Right lobe of liver (tissue), 6 donors: ENCODE results near the gene RPP14. TPM values are rescaled to one million over a fixed set of nuclear protein-coding genes. Genes with fewer than 3 reads are reported as not detected.
"Not testable (repeated sequence)": the region's sequence is repeated elsewhere in the genome, so short reads cannot be mapped to it uniquely, and the experiment has no call there.

Experiments used
- ATAC-seq, 4 donors: fragments of 200-7000 bp; cut with Tn5 transposase; one replicate each; pipeline ENCODE4 v1.9.1; 2020; ENCODE audit warnings: mild to moderate bottlenecking in 4 of 4, moderate library complexity in 4 of 4
- DNase-seq, 3 donors: peaks; one replicate each; pipeline ENCODE4 v3.0.0-alpha.2; 2020
- H3K27ac ChIP-seq, 3 donors: fragments of 200-600 bp; one replicate each; pipeline ENCODE4 v1.8.0; 2022
- H3K27me3 ChIP-seq, 2 donors: fragments of 200-600 bp; one replicate each; pipeline ENCODE4 v1.8.0; 2022
- H3K36me3 ChIP-seq, 4 donors: fragments of 200-600 bp; sonication (generic) in 1 of 4; one replicate each; pipeline versions ENCODE4 v1.5.1 to v1.8.0; 2017 to 2022; ENCODE audit warnings: control low read depth in 1 of 4
- H3K4me1 ChIP-seq, 4 donors: fragments of 200-600 bp; sonication (generic) in 1 of 4; one replicate each; pipeline versions ENCODE4 v1.5.1 to v1.8.0; 2017 to 2022; ENCODE audit warnings: control low read depth in 1 of 4
- H3K4me3 ChIP-seq, 3 donors: fragments of 200-600 bp; one replicate each; pipeline ENCODE4 v1.8.0; 2022
- H3K9me3 ChIP-seq, 4 donors: fragments of 200-600 bp; sonication (generic) in 1 of 4; one replicate each; pipeline versions ENCODE4 v1.5.1 to v1.8.0; 2017 to 2022; ENCODE audit warnings: control low read depth in 1 of 4
- POLR2A ChIP-seq: fragments of 450-650 bp; IDR thresholded peaks from one replicate; pipeline ENCODE4 v1.6.1; 2017; ENCODE audit warnings: antibody characterized with exemption, mild to moderate bottlenecking
- WGBS: methylation state at CpG from one replicate; pipeline ENCODE4 v1.1.6; 2018; ENCODE audit warnings: low coverage, low lambda C conversion rate; ENCODE audit not compliant: insufficient coverage; ENCODE audit errors: missing lambda C conversion rate; 5-methylcytosine and 5-hydroxymethylcytosine counted together
- intact Hi-C, 2 donors: fragments of 100-400 bp; cut with DNase I; formaldehyde crosslinking; loops; one replicate each; pipeline versions ENCODE4 v1.11.2 to v1.14.1; 2022
- total RNA-seq, 6 experiments: library from RNA; depleted of rRNA in 2 of 6; stranded (reverse); fragments of >200 nt in 2 of 6; fragmentation: NEBNext Ultra II Directional in 3 of 6; extraction: Animal tissue kit (Norgen Biotek cat#: 25700) in 3 of 6; gene quantifications; one replicate each; pipeline versions ENCODE4 v1.1.0 to v1.2.4, GENCODE V29; 2016 to 2023
- TF ChIP-seq, protein P1 (sequence below), 4 donors: fragments of 200-600 bp in 3 of 4; fragments of 450-650 bp in 1 of 4; IDR thresholded peaks; one replicate each; pipeline versions ENCODE4 v1.5.1 to v1.8.0; 2016 to 2022; ENCODE audit warnings: antibody characterized with exemption in 4 of 4, mild to moderate bottlenecking in 2 of 4
- donor health status: DM: no; HTN: yes; CAD: no.
- donor health status: DM: no; HTN: no; CAD: no.
- donor health status: DM: no; HTN: no; CAD: no.
- donor health status: DM: no; HTN: yes; CAD: no.
- donor health status: DM: no; HTN: yes; CAD: no.

RPP14 gene
- total RNA-seq, 6 experiments from 2014 or later = 7.9 to 12.6 (median 10.6) TPM

- no peak for ATAC-seq
- Histone ChIP-seq H3K27me3 (no peaks in the 10 kb centered on the region), H3K9me3 (no peaks in the 10 kb centered on the region), H3K4me1 (peaks cover 0 to 39% (median 7%) of the 10 kb centered on the region in 4 donors), H3K36me3 (peaks cover 0 to 26% (median 2%) of the 10 kb centered on the region in 4 donors), H3K27ac (no peak overlapping the region), H3K4me3 (no peak overlapping the region)
- WGBS = 80% methylated on average over 2 of the region's 2 CpGs
- no peak for DNase-seq
- no peak for TF ChIP-seq POLR2A
- TF ChIP-seq, protein P1, sequence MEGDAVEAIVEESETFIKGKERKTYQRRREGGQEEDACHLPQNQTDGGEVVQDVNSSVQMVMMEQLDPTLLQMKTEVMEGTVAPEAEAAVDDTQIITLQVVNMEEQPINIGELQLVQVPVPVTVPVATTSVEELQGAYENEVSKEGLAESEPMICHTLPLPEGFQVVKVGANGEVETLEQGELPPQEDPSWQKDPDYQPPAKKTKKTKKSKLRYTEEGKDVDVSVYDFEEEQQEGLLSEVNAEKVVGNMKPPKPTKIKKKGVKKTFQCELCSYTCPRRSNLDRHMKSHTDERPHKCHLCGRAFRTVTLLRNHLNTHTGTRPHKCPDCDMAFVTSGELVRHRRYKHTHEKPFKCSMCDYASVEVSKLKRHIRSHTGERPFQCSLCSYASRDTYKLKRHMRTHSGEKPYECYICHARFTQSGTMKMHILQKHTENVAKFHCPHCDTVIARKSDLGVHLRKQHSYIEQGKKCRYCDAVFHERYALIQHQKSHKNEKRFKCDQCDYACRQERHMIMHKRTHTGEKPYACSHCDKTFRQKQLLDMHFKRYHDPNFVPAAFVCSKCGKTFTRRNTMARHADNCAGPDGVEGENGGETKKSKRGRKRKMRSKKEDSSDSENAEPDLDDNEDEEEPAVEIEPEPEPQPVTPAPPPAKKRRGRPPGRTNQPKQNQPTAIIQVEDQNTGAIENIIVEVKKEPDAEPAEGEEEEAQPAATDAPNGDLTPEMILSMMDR (IDR thresholded peaks at IDR 0.05) = no peak
- intact Hi-C loops = no loop called here
Measured at GRCh38 chr3:58270485-58270884, 35.6 kb upstream of the RPP14 start.

DNA sequence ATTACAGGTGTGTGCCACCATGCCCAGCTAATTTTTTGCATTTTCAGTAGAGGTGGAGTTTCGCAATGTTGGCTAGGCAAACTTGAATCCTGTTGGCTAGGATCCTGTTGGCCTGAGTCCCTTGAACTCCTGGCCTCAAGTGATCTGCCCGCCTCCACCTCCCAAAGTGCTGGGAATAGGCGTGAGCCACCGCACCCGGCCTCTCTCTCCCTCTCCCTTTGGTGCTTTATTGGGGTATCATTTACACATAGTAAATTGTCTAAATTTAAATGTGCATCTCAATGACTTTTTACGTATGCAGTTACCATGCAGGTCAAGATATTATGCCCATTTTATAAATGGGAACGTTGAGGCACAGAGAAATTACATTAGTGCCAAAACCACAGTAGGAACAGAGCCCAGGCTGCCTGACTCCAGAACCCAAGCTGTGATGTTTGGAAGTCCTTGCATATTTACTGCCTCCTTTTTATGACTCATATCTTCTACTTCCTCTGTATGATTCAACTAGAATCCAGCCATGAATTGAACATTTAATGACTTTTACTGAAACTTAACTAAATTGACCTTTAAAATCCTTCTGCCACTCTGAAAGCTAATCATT, 34.0 kb upstream of the RPP14 start:
- DNase-seq = peak; percentile 77 to 90 (median 84)
- intact Hi-C loops = no loop called here
- ATAC-seq = peak; percentile 79 to 91 (median 84)

GRCh38 chr3:58272891-58273290, 33.2 kb upstream of the RPP14 start:
- H3K27me3 ChIP-seq = no peaks in the 10 kb centered on the region
- H3K4me1 ChIP-seq = peaks cover 0 to 30% (median 7%) of the 10 kb centered on the region in 4 donors
- no peak for TF ChIP-seq POLR2A
- TF ChIP-seq, protein P1 (IDR thresholded peaks at IDR 0.05) = no peak
- peak overlapping the region; percentile 47 to 68 (median 53) for H3K27ac ChIP-seq
- no peak overlapping the region for H3K4me3 ChIP-seq
- 49% methylated on average over 3 of the region's 3 CpGs for WGBS
- ATAC-seq (peak; percentile 47 to 65 (median 61)), DNase-seq (no peak)
- peaks cover 0 to 17% (median 0%) of the 10 kb centered on the region in 4 donors for H3K36me3 ChIP-seq
- intact Hi-C loops = no loop called here
- H3K9me3 ChIP-seq = no peaks in the 10 kb centered on the region

More for the DNA sequence above, 34.0 kb upstream of the RPP14 start:
- Histone ChIP-seq H3K4me3 (no peak overlapping the region), H3K4me1 (peaks cover 0 to 29% (median 7%) of the 10 kb centered on the region in 4 donors), H3K9me3 (no peaks in the 10 kb centered on the region), H3K27me3 (no peaks in the 10 kb centered on the region), H3K27ac (peak overlapping the region; percentile 47 to 68 (median 53)), H3K36me3 (peaks cover 0 to 26% (median 2%) of the 10 kb centered on the region in 4 donors)
- WGBS = 20% methylated on average over 2 of the region's 7 CpGs
- TF ChIP-seq POLR2A = no peak
- TF ChIP-seq, protein P1 (IDR thresholded peaks at IDR 0.05) = no peak

DNA sequence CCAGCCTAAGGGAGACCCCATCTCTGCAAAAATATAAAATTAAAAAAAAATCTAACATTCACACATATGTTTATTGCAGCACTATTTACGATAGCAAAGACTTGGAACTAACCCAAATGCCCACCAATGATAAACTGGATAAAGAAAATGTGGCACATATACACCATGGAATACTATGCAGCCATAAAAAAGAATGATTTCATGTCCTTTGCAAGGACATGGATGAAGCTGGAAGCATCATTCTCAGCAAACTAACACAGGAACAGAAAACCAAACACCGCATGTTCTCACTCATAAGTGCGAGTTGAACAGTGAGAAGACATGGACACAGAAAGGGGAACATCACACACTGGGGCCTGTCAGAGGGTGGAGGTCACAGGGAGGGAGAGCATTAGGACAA, 32.7 kb upstream of the RPP14 start:
- H3K36me3 ChIP-seq = peaks cover 0 to 13% (median 0%) of the 10 kb centered on the region in 4 donors
- peak in 1 of 4 donors; percentile 9 for ATAC-seq
- H3K4me1 ChIP-seq = peaks cover 0 to 35% (median 7%) of the 10 kb centered on the region in 4 donors
- intact Hi-C loops, H3K27me3 ChIP-seq, DNase-seq, H3K4me3 ChIP-seq, H3K9me3 ChIP-seq: not testable (repeated sequence)
- H3K27ac ChIP-seq = peak overlapping the region in 1 of 3 donors; percentile 68
- 69% methylated on average over 3 of the region's 3 CpGs for WGBS

- Histone ChIP-seq H3K36me3 (peaks cover 0 to 10% (median 0%) of the 10 kb centered on the region in 4 donors), H3K27me3 (no peaks in the 10 kb centered on the region), H3K4me1 (peaks cover 0 to 41% (median 7%) of the 10 kb centered on the region in 4 donors), H3K4me3 (no peak overlapping the region), H3K9me3 (no peaks in the 10 kb centered on the region), H3K27ac (peak overlapping the region in 2 of 3 donors; percentile 17 to 68)
- no peak for DNase-seq
- WGBS = 63% methylated on average over 1 of the region's 3 CpGs
- intact Hi-C loops = no loop called here
- ATAC-seq = peak; percentile 42 to 77 (median 54)
- TF ChIP-seq POLR2A = no peak
- TF ChIP-seq, protein P1 (IDR thresholded peaks at IDR 0.05) = no peak
Measured at GRCh38 chr3:58274027-58274614, 31.9 kb upstream of the RPP14 start.
